Nephron progenitor cell (in vitro differentiated cells): Measurements from ENCODE around the gene GPLD1.
"Not testable (repeated sequence)": the region's sequence is repeated elsewhere in the genome, so short reads cannot be mapped to it uniquely, and the experiment has no call there.

Experiments
- DNase-seq: peaks from one replicate; pipeline ENCODE4 v3.0.0; 2021
- H3K27ac Mint-ChIP-seq: 2 replicates; pipeline ENCODE4 v1.8.0; 2021; ENCODE audit warnings: mild to moderate bottlenecking, moderate library complexity, mixed read lengths
- H3K27me3 Mint-ChIP-seq: 2 replicates; pipeline ENCODE4 v1.8.0; 2021; ENCODE audit warnings: mild to moderate bottlenecking, low read depth, mixed read lengths; ENCODE audit not compliant: poor library complexity
- H3K36me3 Mint-ChIP-seq: 2 replicates; pipeline ENCODE4 v1.8.0; 2021; ENCODE audit warnings: low read depth, mixed read lengths
- H3K4me1 Mint-ChIP-seq: 2 replicates; pipeline ENCODE4 v1.8.0; 2021; ENCODE audit warnings: mixed read lengths
- H3K4me3 Mint-ChIP-seq: 2 replicates; pipeline ENCODE4 v1.8.0; 2021; ENCODE audit warnings: mild to moderate bottlenecking, moderate library complexity, mixed read lengths
- H3K9me3 Mint-ChIP-seq: 2 replicates; pipeline ENCODE4 v1.8.0; 2021; ENCODE audit warnings: mild to moderate bottlenecking, moderate library complexity, mixed read lengths
- TF ChIP-seq, protein P1 (sequence below): fragments of 200-600 bp; sonication (generic); IDR thresholded peaks from 2 replicates; pipeline ENCODE4 v1.5.0; 2021; ENCODE audit warnings: antibody characterized with exemption

Gene GPLD1

DNA sequence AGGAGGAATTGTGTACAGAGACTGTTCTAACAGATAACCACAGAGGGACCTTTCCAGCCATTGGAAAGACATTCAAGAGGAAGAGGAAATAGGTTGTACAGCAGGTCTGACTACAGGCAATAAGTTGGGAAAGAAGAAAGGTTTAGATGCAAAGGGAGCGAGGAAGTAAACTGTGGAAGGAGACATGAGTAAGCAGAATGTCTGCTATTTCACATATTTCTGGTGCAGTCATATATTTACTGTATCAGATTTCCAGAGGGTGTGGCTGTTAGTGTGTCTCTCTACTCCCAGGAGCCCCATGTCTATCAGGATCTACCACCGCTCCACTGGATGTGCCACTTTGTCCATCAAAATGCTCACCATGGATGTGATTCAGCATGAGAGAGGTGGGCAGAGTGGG lies 60.8 kb downstream of the GPLD1 start:
- Mint-ChIP-seq H3K4me3 (no peak overlapping the region), H3K4me1 (peaks cover 5% of the 10 kb centered on the region), H3K9me3 (no peaks in the 10 kb centered on the region), H3K36me3 (peaks cover 27% of the 10 kb centered on the region), H3K27me3 (no peaks in the 10 kb centered on the region), H3K27ac (no peak overlapping the region)
- TF ChIP-seq, protein P1, sequence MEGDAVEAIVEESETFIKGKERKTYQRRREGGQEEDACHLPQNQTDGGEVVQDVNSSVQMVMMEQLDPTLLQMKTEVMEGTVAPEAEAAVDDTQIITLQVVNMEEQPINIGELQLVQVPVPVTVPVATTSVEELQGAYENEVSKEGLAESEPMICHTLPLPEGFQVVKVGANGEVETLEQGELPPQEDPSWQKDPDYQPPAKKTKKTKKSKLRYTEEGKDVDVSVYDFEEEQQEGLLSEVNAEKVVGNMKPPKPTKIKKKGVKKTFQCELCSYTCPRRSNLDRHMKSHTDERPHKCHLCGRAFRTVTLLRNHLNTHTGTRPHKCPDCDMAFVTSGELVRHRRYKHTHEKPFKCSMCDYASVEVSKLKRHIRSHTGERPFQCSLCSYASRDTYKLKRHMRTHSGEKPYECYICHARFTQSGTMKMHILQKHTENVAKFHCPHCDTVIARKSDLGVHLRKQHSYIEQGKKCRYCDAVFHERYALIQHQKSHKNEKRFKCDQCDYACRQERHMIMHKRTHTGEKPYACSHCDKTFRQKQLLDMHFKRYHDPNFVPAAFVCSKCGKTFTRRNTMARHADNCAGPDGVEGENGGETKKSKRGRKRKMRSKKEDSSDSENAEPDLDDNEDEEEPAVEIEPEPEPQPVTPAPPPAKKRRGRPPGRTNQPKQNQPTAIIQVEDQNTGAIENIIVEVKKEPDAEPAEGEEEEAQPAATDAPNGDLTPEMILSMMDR: no peak
- no peak for DNase-seq

DNA sequence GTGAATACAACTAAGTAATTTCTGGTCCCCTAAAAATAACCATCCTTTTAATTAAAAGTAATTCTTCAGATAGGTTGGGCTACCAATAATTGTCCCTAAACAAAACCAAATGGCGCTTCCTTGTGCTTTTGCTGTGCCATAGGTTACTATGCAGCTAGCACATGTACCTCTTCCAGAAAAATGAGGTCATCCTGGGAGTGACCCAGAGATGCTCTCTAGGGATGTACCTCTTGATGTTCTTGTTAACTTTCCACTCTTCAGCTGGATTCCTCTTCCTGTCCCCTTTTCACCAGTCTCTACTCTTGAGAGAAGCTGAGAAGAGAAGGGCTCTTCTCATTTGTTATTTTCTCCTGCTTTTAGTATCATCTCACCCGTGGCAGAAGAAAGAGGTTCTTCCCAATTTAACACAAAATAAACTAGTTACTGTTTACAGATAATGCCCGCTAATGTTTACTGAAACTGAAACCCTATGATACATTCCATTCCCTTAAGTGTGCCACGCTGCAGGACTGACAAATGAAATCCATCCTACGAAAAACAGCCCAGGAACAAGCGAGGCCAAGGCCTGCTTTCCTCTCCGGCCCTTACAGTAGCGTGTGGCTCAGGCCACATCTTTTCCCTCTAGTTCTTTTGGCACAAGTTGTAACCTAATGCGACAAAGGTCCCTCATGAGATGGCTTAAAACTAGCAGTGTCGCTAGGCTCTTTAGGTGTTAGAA lies 62.5 kb downstream of the GPLD1 start:
- Mint-ChIP-seq H3K4me3 (no peak overlapping the region), H3K4me1 (peaks cover 5% of the 10 kb centered on the region)
- TF ChIP-seq, protein P1: no peak

DNA sequence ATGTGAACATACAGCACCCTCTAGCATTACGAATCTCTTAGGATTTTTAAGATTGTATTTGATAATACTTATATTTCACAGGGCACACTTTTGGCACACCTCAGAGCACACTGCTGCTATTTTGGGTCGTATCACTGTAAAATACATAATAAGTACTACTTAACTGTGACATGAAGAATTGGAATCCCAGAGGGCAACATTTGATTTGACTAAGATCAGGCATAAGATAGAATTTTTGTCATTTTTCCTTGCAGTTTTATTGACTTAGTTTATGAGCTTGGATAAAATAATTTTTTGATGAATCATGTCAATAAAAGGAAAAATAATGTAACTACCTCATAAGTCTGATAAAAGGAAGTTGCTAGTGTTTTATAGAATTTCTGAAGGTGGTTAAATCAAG lies 64.3 kb downstream of the GPLD1 start:
- Mint-ChIP-seq H3K4me3 (no peak overlapping the region), H3K9me3 (no peaks in the 10 kb centered on the region), H3K27me3 (no peaks in the 10 kb centered on the region), H3K27ac (no peak overlapping the region), H3K36me3 (peaks cover 31% of the 10 kb centered on the region), H3K4me1 (peaks cover 5% of the 10 kb centered on the region)
- no peak for DNase-seq
- TF ChIP-seq, protein P1: no peak

More for the DNA sequence above, 62.5 kb downstream of the GPLD1 start:
- H3K27ac Mint-ChIP-seq: peak overlapping the region; percentile 1
- H3K27me3 Mint-ChIP-seq: no peaks in the 10 kb centered on the region
- H3K9me3 Mint-ChIP-seq: no peaks in the 10 kb centered on the region
- DNase-seq: no peak
- H3K36me3 Mint-ChIP-seq: peaks cover 30% of the 10 kb centered on the region

DNA sequence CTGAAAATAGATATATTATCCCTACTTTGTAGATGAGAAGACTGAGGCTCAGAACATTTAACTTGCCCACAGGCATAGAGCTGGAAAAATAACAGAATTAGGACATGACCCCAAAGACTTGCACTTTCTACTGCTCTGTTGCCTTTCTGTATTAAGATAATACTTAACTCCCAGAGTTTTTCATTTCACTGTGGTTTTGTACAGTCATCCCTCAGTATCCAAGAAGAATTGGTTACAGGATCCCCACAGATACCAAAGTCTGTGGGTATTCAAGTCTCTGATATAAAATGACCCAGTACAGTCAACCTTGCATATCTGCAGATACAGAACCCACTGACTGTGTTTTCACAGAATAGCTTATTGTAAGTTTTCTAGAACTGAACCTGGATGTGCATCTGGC lies 69.9 kb downstream of the GPLD1 start:
- Mint-ChIP-seq H3K4me3 (no peak overlapping the region), H3K36me3 (peaks cover 67% of the 10 kb centered on the region), H3K27me3 (no peaks in the 10 kb centered on the region), H3K27ac (no peak overlapping the region), H3K4me1 (no peaks in the 10 kb centered on the region), H3K9me3 (no peaks in the 10 kb centered on the region)
- DNase-seq: no peak
- TF ChIP-seq, protein P1: no peak

DNA sequence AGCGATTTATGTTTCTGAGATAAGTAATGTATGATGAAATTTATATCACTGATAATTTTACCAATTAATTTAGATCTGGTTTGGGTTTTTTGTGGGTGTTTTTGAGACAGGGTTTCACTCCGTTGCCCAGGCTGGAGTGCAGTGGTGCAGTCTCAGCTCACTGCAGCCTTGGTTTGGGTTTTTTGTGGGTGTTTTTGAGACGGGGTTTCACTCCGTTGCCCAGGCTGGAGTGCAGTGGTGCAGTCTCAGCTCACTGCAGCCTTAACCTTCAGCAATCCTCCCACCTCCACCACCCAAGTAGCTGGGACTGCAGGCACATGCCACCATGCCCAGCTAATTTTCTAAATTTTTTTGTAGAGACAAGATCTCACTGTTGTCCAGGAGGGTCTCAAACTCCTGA lies 73.6 kb downstream of the GPLD1 start:
- no peak overlapping the region for H3K4me3 Mint-ChIP-seq
- peaks cover 71% of the 10 kb centered on the region for H3K36me3 Mint-ChIP-seq
- no peaks in the 10 kb centered on the region for H3K27me3 Mint-ChIP-seq
- H3K9me3 Mint-ChIP-seq: no peaks in the 10 kb centered on the region
- no peaks in the 10 kb centered on the region for H3K4me1 Mint-ChIP-seq
- TF ChIP-seq, protein P1: no peak
- no peak for DNase-seq
- no peak overlapping the region for H3K27ac Mint-ChIP-seq

DNA sequence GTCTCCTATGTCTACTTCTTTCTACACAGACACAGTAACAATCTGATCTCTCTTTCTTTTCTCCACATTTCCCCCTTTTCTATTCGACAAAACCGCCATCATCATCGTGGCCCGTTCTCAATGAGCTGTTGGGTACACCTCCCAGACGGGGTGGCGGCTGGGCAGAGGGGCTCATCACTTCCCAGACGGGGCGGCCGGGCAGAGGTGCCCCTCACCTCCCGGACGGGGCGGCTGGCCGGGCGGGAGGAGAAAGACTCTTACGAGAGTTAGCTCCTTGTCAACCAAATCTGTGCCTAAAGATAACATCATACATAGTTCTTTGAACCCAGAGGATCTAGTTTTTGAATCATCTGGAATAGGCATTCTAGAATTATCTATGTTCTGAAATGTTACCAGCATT lies 74.8 kb downstream of the GPLD1 start:
- not testable (repeated sequence) for H3K4me1 Mint-ChIP-seq, H3K9me3 Mint-ChIP-seq, H3K27ac Mint-ChIP-seq, DNase-seq, H3K4me3 Mint-ChIP-seq, H3K27me3 Mint-ChIP-seq
- peaks cover 69% of the 10 kb centered on the region for H3K36me3 Mint-ChIP-seq
